Measurements from ENCODE around the gene PTRH1.
A peak's percentile ranks its signal among the peaks of the same experiment; 100 is the strongest.

PTRH1 gene

DNA sequence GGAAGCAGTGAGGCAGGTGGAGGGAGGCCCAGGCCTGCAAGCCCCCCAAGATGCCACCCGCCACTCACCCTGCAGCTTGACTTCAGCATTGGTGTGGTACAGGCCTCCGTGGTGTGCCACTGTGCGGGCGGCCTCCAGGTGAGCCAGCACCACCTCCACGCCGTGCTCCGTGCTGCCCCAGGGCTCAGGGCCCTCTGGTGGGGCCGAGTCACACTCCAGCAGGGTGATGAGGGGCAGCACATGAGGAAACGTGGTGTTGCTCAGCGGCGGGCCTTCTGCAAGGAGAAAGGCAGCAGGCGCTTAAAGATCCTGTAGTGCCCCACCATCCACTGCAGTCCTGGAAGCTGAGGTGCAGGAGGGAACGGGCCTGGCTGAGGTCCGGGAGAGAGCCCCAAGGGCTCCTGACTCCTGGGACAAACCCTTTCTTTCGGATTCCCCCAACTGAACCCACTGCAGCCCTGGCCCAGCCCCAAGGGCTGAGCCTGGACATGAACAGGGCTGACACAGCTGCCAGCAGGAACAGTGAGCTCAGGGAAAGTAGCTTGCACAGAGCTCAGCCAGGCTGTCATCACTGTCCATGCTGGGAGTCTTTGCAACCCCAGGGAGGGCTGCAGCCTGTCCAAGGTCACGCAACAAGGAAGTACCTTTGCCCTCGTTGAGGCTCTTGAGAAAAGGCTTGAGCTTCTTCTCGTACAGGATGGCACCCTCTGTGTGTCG, 24.3 kb upstream of the PTRH1 start:
- no peak for DNase-seq

DNA sequence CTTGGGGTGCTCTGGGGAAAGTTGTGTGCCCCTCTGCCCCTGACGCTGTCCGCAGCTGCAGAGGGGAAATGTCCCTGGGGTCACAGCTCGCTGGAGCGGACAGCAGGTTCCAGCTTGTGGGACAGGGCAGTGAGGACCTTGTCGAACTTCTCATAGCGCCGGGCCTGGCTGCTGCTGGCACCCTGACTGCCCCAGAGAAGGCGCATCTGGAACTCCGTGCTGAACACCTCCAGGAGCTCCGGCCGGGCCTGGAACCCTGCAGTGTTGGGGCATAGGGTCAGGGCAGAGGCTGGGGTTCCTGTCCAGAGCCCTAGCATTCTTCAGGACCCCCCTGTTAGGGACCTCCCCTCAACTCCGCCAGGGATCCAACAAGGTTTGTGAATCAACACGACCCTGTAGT, 23.2 kb upstream of the PTRH1 start:
- DNase-seq, result no peak

DNA sequence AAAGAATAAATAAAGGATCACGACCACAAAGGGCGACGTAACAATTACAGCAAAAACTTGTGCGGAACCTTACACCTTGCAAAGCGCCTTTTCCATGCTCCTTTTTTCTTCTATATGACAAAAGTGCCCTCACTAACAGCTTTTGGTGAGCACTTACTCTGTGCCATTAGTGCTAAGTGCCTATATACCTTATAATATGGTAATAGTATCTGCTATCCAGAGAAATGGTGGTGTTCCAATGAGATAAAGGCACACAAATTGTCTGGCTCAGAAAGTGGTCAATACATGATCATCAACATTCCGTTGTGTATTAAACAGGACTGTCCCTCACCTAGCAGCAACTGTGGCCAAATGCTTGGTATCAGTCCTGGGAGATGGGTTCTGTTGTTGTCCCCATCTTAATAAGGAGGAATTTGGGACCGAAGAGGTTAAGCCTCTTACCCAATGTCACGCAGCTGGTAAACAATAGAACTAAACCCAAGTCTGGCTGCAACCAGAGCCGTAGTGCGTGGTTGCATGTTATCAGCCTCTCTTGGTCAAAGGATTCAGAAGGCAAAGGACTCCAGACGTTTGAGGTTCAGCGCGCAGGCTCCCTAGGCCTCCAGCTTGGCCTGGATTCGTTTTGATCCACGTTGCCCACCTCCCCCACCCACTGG, 20.2 kb upstream of the PTRH1 start:
- DNase-seq, result no peak

DNA sequence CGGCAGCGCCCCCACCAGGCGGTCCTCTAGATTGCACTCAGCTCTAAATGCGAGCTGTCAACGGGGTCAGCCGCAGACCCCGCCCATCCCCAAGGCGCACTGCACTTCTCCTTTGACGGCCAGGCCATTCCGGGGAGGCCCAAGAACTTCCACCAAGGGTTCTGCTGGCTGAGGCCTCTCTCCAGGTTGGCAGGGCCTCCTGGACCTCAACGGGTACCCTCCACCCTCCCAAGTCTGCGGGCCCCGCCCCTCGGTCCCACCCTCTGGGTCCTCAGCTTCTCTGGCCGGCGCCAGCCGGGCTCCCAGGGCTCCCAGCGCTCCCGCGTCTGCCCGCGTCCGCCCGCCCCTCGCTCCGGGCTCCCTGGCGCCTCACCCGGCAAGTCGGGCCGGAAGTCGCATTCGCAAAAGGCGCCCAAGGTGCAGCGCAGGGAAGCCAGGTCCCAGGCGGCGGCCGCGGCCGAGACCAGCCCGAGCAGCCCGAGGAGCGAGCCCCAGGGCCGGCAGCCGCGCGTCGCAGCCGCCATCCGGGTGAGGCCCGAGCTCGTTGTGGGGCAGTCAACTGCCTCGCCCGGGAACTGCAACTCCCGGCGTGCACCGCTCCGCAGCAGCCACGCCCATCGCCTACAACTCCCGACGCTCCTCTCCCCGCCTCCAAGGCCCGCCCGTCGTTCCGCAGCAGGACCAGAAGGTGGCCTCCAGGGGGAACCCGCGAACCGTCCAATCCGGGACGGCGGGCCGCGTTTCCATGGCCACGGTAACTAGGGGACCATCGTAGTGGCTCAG, 19.5 kb upstream of the PTRH1 start, which contains the start of gene TOR2A:
Gene TOR2A, minus strand, starts transcription at position 548 of the 783 bp plus-strand sequence. Its CDS starts 24 bp downstream, at position 524.
- DNase-seq, result peak; percentile 97

DNA sequence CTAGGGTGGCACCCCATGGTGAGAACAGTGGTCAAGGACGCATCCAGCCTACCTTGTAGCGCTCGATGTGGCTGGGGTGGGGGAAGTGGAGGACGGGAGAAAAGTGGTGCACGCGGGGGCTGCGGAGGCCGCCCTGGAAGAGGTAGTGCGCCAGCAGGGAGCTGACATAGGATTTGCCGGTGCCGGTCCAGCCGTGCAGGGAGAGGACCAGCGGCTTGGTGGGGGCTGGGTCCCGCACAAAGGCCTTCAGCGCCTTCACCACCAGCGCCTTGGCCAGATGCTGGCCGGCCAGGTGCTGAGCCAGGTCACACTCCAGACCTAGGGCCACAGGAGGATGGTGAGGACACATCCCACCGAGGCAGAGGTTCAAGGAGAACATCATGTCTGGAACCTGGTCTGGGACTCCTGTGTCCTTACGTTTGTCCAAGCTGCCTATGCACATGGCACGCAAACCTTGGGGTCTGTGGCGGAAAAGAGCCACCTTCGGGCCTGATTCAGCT, 18.8 kb upstream of the PTRH1 start:
- no peak for DNase-seq

GRCh38 chr9:127733614-127734013, 18.2 kb upstream of the PTRH1 start:
- no peak for DNase-seq

GRCh38 chr9:127732444-127732843, 17.0 kb upstream of the PTRH1 start:
- no peak for DNase-seq

DNA sequence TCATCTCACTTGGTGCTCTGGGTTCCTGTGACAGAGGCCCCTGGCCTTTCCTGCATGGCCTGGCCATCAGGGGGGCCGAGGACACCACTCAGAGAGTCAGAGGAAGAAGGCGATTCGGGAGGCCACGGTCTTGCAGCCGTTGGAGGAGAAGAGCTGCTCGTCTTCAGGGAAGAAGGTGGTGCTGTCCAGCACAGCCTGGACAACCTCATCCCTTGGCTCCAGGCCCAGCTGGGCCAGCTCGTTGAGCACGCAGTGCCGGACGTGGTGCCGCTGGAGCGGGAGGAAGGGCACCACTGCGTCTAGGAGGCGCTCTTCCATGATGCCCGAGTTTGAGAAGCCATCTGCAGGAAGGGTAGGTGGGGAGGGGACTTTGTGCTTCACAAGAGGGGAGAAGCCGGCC, 16.5 kb upstream of the PTRH1 start:
- DNase-seq, result no peak

DNA sequence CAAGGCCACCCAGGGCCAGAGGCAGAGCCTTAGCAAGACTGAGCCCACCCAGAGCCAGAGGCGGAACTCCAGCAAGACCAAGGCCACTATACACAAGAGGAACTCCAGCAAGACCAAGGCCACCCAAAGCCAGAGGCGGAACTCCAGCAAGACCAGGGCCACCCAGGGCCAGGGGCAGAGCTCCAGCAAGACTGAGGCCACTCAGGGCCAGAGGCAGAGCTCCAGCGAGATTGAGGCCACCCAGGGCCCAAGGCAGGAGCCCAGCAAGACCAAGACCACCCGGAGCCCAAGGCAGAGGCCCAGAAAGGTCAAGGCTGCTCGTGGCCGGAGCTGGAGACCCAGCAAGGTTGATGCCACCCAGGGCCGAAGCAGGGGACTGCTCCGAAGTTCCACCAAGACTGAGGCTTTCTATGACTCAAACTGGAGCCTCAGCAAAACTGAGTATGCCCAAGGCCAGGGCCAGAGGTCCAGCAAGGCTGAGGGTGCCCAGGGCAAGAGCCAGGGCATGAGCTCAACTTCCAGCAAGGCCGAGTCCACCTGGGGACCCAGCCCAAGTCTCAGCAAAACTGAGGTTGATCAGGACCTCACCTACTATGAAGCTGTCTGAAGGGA, 15.4 kb upstream of the PTRH1 start:
- no peak for DNase-seq

DNA sequence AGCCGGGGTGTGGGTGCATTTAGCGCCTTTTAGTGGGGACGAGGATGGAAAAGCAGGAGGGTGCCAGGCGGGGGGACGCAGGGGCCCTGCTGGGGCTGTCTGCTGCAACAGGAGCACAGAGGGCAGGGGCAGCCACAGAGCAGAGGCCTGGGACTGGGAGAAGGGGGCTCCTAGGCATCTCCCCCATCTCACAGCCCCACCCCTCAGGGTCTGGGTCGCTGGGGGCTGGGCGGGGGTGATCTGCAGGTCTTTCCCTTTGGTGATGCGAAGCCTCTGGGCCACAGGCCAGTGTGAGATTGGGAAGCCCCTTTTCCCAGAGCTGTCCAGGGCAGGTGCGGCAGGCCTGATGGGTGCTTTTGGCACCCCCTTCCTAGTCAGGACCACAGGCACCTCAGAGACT, 14.8 kb upstream of the PTRH1 start:
- no peak for DNase-seq

DNA sequence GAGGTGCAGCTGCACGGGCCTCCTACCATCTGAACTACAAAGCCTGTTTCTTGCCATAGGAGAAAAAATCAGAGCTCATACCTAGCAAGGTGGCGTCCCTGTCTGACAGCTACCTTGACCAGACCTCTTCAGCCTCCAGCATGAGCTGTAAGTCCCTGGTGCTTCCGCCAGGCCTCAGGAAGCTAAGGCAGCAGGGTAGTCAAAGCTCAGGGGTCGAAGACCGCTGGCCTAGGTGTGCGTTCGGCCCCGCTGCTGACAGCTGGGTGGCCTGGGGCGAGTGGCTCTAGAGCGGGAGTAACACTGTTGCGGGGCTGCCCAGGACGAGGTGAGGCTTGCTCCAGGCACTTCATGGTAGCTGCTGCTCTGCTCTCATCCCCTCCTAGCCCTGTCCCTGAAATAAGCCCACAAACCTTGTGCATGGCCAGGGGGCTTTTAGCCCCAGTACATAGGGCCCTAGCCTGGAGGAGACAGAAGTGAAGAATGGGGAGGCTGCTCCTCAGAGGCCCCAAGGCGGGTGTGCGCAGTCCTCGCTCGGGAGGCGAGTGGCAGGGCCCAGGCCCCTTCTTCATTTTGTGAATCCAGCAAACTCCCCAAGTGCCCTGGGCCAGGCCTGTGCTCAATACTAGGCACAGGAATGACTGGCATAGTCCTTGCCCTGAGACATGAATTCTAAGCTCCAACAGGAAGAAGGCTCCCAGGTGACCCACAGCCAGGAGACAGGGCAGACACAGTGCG, 14.2 kb upstream of the PTRH1 start:
- no peak for DNase-seq

DNA sequence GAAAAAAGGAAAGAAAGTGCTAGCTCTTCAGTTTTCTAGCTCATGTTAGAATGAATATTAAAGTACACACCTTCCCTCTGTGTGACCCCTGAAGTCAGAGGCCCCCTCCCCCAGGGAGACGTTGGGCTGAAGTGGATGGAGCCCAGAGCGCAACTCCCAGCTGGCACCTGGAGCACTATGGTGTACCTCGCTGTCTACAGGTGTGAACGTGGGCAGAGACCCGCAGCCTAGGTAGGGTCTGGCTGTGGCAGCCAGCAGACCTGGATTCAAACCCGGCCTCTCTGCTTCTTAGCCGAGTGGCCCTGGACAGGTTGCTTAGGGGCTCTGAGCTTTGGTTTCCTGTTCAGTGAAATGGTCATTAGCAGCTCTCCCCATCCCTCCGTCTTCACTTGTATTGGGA, 13.3 kb upstream of the PTRH1 start:
- no peak for DNase-seq

GRCh38 chr9:127726871-127727270, 11.4 kb upstream of the PTRH1 start:
- DNase-seq, result no peak

DNA sequence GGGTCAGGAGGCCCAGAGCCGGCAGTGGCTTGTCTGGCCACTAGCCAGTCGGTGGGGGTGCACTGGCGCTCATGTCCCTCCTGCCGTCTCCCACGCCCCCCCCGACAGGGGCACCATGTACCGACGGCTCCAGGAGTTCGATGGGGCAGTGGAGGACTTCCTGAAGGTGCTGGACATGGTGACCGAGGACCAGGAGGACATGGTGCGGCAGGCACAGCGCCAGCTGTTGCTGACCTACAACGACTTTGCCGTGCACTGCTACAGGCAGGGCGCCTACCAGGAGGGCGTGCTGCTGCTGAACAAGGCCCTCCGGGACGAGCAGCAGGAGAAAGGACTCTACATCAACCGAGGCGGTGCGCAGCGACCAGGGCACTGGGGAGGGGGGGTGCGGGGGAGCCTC, 8.5 kb upstream of the PTRH1 start:
- no peak for DNase-seq

GRCh38 chr9:127723444-127723843, 8.0 kb upstream of the PTRH1 start:
- no peak for DNase-seq

DNA sequence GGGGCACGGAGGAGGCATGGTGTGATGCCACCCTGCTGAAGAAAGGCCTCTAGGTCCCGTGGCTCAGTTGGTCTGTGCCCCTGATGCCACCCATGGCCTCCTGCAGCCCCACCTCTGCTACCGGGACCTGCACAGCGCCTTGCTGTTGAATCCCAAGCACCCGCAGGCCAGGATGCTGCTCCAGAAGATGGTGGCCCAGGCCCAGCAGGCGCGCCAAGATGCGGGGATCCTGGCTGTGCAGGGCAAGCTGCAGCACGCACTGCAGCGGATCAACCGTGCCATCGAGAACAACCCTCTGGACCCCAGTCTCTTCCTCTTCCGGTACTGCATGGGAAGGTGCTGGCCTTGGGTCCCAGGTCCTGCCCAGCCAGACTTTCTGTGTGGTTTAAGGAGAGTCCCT, 7.5 kb upstream of the PTRH1 start:
- no peak for DNase-seq

DNA sequence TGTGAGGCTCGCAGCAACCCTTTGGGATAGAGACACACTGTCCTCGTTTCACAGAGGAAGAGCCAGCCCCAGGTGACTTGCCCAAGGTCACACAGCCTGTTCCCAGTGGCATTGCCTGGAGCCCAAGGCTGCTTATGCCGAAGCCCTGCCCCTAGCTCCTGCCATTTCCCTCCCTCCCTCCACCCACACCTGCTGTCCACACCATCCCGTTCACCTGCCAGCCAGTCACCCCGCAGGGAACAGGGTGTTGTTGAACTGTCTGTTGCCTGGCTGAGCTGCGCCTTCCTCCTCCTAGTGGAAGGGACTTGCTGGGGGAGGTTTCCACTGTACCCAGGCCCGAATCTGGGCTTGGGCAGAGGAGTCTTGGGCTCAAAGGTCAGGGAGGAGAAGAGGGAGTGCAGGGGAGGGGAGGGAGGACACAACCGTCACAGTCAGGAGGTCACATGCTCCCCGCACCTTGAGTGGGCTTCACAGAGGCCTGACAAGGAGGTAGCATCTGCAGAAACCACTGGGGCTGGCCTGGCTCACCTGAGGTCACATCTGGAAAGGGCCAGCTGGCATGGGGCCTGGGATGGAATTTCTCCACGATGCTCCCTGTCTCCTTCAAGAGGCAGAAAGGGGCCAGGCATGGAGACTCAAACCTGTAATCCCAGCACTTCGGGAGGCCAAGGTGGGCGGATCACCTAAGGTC, 6.7 kb upstream of the PTRH1 start:
- DNase-seq, result no peak

- no peak for DNase-seq
Measured at GRCh38 chr9:127721391-127721821, 5.9 kb upstream of the PTRH1 start.

DNA sequence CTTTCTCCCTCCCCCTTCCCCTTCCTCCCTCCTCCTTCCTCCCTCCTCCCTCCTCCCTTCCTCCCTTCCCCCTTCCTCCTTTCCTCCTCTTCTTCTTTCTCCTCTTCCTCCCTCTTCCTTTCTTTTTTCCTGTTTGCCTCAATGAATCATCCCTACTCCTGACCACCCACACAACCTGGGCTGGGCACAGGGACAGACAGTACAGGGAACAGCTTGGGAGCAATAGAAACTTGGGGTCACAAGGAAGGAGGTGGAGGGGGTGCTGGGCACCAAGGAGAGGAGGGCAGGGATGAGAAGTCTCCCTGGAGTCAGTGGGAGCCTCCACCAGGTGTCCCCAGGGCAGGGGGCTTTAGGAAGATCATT, 5.4 kb upstream of the PTRH1 start:
- DNase-seq, result no peak

- DNase-seq, result no peak
Measured at GRCh38 chr9:127720031-127720864, 4.8 kb upstream of the PTRH1 start.

- no peak for DNase-seq
Measured at GRCh38 chr9:127717766-127718165, 2.3 kb upstream of the PTRH1 start.

All from activated CD4-positive, alpha-beta T cell treated with anti-CD3 and anti-CD28 coated beads for 1 hour (primary cell).